ENCODE data around the gene USP36. TPM values are rescaled to one million over a fixed set of nuclear protein-coding genes. Genes with fewer than 3 reads are reported as not detected.
"Not testable (repeated sequence)": the region's sequence is repeated elsewhere in the genome, so short reads cannot be mapped to it uniquely, and the experiment has no call there.

USP36 gene
- polyA plus RNA-seq, 4 donors: 33.6 to 51.6 (median 45.5) TPM

GRCh38 chr17:78774956-78775571 is 65.5 kb downstream of the USP36 start:
- no peak for DNase-seq (ENCODE audit: low read depth in 4 of 4, low spot score in 3 of 4)

GRCh38 chr17:78774453-78774852 is 66.2 kb downstream of the USP36 start:
- DNase-seq (ENCODE audit: low read depth in 4 of 4, low spot score in 3 of 4): no peak

DNA sequence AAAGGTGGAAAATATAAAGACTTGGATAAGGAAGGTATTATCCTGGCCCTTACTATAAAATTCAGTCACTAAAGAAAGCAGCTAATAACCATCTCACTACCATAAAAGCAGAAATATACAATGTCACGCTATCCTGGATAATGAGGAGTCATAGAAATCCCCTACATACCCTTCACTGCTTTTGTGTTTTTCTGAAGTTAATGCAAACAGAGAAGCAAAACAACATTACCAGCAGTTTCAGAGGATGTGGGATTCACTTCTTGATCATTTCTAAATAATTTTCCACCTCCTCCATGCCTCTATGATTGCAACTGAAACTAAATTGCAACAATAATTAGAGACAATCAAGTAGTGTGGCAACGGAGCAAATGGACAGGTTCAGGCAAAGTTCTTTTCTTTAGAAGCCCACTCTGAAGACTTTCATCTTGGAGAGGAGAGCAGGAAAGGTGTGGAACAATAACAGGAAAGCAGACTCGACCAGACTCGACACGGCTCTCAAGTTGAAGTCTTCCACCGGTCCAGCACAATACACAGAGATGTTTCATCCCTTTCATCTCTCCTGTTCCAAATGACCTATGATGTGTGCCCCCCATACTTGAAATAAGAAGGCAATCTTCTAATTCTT is 68.7 kb downstream of the USP36 start:
- DNase-seq (ENCODE audit: low read depth in 4 of 4, low spot score in 3 of 4): no peak

GRCh38 chr17:78769196-78769773 is 71.3 kb downstream of the USP36 start:
- DNase-seq (ENCODE audit: low read depth in 4 of 4, low spot score in 3 of 4): no peak

DNA sequence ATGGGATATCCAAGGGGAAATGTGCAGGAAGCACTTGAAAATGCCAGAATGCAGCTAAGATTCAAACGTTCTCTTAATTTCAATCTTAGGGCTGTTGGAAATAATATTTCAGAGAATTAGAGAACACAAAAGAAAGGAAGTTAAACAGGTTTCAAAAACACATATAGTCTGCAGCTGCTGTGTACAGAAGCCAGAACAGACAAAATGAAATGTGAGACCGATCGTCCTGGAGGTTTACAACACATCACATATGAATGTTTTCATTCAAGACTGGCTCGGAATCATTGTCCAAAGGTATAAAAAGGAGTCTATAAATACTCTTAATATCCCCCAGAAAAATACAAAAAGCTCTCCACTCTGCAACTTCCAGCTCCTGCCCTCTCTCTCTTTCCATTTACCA is 72.8 kb downstream of the USP36 start:
- no peak for DNase-seq (ENCODE audit: low read depth in 4 of 4, low spot score in 3 of 4)

DNA sequence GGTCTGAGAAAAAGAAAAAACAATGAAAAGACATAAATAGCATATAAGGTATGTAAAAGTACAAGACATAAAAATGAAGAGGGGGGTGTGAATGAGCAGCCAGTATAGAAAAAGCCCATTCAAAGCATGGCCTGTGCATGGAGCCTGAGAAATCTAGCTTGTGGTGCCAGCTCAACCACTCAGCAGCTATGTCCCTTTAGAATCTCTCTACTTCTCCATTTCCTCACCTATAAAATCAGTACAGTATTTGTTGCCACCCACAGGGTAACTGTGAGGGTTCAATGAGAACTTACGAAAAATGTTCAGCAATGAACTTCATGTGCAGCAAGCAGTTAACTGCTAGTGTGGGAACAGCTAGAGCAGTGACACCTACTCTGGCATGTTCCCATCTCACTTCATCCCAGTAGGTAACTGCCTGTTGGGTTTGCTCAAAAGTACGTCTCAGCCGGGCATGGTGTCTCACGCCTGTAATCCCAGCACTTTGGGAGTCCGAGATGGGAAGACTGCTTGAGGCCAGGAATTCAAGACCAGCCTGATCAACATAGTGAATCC is 73.8 kb downstream of the USP36 start:
- DNase-seq (ENCODE audit: low read depth in 4 of 4, low spot score in 3 of 4): no peak

GRCh38 chr17:78766225-78766624 is 74.4 kb downstream of the USP36 start:
- no peak for DNase-seq (ENCODE audit: low read depth in 4 of 4, low spot score in 3 of 4)

DNA sequence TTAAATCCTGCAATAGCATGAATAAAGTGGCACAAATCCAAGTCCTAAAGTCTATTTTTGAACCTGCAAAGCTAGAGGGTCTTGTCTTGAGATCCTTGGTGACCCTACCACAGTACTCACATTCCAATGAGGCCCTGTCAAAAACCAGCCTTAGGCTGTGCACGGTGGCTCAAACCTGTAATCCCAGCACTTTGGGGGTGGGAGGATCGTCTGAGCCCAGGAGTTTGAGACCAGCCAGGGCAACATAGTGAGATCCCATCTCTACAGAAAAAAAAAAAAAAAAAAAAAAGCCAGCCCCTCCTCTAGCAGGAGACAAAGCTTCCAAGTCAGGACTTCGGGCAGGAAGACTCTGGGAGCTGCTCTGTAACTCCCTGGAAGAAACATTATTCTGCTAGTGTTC is 74.8 kb downstream of the USP36 start:
- no peak for DNase-seq (ENCODE audit: low read depth in 4 of 4, low spot score in 3 of 4)

GRCh38 chr17:78764871-78765270 is 75.7 kb downstream of the USP36 start:
- DNase-seq (ENCODE audit: low read depth in 4 of 4, low spot score in 3 of 4): no peak

DNA sequence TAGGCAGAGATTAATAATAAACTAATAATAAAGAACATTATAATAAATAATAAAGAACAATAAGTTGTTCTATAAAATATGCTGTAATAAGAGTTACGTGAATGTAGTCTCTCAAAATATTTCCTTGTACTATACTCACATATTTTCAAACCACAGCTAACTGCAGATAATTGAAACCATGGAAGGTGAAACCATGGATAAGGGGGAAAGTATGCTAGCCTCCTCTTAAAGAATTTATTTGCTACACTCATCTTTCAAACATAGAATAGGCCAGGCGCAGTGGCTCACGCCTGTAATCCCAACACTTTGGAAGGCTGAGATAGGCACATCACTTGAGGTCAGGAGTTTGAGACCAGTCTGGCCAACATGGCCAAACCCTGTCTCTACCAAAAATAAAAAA is 77.1 kb downstream of the USP36 start:
- no peak for DNase-seq (ENCODE audit: low read depth in 4 of 4, low spot score in 3 of 4)

GRCh38 chr17:78761789-78762406 is 78.7 kb downstream of the USP36 start:
- DNase-seq (ENCODE audit: low read depth in 4 of 4, low spot score in 3 of 4): no peak

GRCh38 chr17:78759969-78760352 is 80.7 kb downstream of the USP36 start:
- DNase-seq (ENCODE audit: low read depth in 4 of 4, low spot score in 3 of 4): no peak

- DNase-seq (ENCODE audit: low read depth in 4 of 4, low spot score in 3 of 4): no peak
Observed at GRCh38 chr17:78759203-78759968, 81.2 kb downstream of the USP36 start.

DNA sequence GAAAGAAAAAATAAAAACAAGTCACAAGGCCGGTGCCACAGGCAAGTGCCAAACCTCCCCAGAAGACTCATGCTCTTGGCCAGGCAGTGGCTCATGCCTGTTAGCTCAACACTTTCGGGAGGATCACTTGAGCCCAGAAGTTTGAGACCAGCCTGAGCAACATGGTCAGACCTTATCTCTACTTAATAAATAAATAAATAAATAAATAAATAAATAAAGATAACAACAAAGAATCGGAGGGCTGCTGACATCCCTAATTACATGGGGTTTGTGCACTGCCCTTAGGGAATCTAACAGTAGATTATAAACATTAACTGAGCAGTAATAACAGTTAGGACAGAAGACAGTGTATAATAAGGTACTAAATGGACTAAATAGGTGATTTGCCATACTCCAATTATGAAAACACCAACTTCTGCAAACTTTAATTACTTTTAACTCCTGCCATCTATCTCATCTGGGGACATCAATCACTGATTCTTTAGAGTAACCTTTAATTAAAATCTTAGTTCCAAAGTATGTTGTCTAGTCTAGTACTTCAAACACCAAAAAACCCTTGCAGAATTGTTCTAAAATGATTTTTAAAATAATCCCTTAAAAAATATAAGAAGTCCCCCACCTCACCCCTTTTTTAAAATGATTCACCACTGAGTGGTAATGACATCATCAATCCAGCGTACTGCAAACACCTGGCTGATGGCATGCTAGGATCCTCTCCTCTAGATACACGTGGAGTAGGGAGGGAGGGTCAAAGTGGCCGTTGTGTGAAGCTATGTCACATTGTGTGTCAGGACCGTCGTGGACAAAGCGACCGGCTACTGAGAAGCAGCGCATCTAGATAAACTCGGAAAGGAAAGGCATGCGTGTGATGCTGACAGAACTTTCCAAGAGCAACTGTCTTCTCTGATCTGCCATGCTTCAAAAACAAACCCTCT is 87.0 kb downstream of the USP36 start:
- no peak for DNase-seq (ENCODE audit: low read depth in 4 of 4, low spot score in 3 of 4)

DNA sequence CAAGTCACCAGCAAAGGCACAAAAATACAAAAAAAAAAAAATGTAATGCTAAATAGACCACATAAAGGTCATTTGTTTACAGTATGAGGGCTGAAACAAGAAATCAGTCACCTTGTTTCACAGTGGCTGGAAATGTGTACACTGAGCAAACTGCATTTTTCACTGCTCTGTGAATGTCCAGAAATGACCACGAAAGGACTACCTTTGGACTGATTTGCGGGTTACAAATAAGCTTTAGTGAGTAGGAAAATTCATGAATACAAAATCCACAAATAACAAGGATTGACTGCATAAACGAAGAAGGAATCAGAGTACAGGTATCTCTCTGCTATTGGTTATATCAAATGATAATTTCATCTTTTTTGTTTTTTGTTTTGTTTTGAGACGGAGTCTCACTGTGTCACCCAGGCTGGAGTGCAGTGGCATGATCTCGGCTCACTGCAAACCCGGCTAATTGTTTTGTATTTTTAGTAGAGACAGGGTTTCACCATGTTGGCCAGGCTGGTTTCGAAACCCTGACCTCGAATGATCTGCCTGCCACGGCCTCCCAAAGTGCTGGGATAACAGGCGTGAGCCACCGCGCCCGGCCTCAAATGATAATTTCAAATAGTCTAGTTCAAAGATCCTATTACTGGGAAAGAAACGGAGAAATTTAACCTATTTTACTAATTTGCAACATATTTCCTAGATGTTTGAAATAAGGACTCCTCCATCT is 89.0 kb downstream of the USP36 start:
- DNase-seq (ENCODE audit: low read depth in 4 of 4, low spot score in 3 of 4): no peak

DNA sequence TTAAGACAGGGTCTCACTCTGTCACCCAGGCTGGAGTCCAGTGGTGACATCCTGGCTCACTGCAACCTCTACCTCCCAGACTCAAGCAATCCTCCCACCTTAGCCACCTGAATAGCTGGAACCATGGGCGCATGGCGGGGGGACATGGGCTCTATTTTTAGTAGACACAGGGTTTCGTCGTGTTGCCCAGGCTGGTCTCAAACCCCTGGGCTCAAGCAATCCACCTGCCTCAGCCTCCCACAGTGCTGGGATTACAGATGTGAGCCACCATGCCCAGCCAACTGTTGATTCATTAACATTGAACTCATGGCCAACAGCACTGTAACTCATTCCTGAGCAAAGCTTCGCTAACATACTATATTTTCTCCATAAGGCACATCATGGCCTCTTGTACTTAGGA is 89.6 kb downstream of the USP36 start:
- DNase-seq (ENCODE audit: low read depth in 4 of 4, low spot score in 3 of 4): not testable (repeated sequence)

DNA sequence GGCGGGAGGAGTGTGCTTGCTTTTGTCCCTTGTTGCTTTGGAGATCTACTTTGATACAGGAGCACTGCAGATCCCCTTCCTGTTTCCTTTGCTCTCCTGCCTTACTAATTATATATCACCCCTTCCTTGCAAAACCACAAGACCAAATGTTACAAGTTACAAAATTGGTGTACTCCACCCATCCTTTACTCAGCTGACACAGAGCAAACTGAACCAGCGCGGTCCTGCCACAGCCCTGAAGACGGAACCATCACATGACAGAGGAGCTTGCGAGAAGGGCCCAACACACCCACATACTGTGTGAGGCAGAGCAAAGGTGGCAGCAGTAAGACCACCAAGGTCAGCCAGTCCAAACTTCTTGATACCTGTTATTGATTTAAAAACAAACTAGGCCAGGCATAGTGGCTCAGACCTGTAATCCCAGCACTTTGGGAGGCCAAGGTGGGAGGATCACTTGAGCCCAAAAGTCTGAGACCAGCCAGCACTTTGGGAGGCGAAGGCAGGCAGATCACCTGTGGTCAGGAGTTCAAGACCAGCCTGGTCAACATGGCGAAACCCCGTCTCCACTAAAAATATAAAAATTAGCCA is 91.8 kb downstream of the USP36 start:
- DNase-seq (ENCODE audit: low read depth in 4 of 4, low spot score in 3 of 4): no peak

GRCh38 chr17:78748048-78748729 is 92.4 kb downstream of the USP36 start:
- no peak for DNase-seq (ENCODE audit: low read depth in 4 of 4, low spot score in 3 of 4)

Measured in left renal pelvis (tissue), 4 donors.